Measurements from ENCODE around the gene TBC1D8B. TPM values are rescaled to one million over a fixed set of nuclear protein-coding genes. Genes with fewer than 3 reads are reported as not detected.
"Not testable (repeated sequence)": the region's sequence is repeated elsewhere in the genome, so short reads cannot be mapped to it uniquely, and the experiment has no call there.

The TBC1D8B gene
- total RNA-seq, 1 donor from 2014 or later = 8.4 TPM

DNA sequence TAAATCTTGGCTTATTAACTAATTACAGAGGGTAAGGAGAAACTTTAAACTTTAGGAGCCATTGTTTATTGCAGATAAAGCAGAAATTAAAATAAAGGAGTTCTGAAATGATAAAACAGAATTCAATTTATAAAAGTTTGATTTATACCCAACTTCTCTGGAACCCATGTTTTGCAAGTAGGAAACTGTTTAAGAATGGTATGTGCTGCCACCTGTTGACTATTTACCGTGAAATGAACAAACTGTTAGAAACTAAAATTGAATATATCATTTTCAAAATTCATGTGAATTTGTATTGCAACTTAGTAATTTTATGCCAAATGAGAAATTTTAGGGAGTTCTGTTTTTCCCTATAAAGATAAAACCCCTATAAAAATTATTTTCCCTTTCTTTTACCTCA is 11.0 kb upstream of the TBC1D8B start:
- ATAC-seq (no peak), DNase-seq (no peak)
- Histone ChIP-seq H3K36me3 (no peaks in the 10 kb centered on the region), H3K9me3 (no peaks in the 10 kb centered on the region), H3K27me3 (no peaks in the 10 kb centered on the region), H3K4me3 (no peak overlapping the region), H3K27ac (no peak overlapping the region), H3K4me1 (no peaks in the 10 kb centered on the region)
- TF ChIP-seq, protein P1, sequence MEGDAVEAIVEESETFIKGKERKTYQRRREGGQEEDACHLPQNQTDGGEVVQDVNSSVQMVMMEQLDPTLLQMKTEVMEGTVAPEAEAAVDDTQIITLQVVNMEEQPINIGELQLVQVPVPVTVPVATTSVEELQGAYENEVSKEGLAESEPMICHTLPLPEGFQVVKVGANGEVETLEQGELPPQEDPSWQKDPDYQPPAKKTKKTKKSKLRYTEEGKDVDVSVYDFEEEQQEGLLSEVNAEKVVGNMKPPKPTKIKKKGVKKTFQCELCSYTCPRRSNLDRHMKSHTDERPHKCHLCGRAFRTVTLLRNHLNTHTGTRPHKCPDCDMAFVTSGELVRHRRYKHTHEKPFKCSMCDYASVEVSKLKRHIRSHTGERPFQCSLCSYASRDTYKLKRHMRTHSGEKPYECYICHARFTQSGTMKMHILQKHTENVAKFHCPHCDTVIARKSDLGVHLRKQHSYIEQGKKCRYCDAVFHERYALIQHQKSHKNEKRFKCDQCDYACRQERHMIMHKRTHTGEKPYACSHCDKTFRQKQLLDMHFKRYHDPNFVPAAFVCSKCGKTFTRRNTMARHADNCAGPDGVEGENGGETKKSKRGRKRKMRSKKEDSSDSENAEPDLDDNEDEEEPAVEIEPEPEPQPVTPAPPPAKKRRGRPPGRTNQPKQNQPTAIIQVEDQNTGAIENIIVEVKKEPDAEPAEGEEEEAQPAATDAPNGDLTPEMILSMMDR (IDR thresholded peaks at IDR 0.05) = peak; percentile 36
- intact Hi-C loops (cut with DNase I) = no loop called here

DNA sequence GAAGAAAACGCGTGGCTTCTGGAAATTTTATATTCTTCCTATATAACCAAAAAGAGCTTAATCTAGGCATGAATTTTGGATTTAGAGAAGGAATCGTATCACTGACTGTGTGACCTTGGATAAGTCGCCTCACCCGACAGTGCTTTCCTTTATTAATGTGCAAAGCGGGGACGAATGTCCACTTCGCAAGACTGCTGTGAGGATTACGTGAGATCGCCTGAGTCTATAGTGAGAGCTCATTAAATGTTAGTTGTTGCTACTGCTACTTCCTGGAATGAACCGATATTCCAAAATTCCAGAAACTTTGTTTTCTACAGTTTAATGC is 448 bp upstream of the TBC1D8B start:
- Histone ChIP-seq H3K4me1 (no peaks in the 10 kb centered on the region), H3K27me3 (no peaks in the 10 kb centered on the region), H3K27ac (peak overlapping the region; percentile 36), H3K9me3 (no peaks in the 10 kb centered on the region), H3K4me3 (peak overlapping the region; percentile 62), H3K36me3 (no peaks in the 10 kb centered on the region)
- peak; percentile 12 for ATAC-seq
- intact Hi-C loops (cut with DNase I) = no loop called here
- DNase-seq = no peak
- TF ChIP-seq, protein P1 (IDR thresholded peaks at IDR 0.05) = no peak

GRCh38 chrX:106811131-106811910 is 8.8 kb downstream of the TBC1D8B start:
- Histone ChIP-seq H3K27ac (no peak overlapping the region), H3K9me3 (no peaks in the 10 kb centered on the region), H3K36me3 (no peaks in the 10 kb centered on the region), H3K4me3 (no peak overlapping the region), H3K4me1 (no peaks in the 10 kb centered on the region), H3K27me3 (no peaks in the 10 kb centered on the region)
- TF ChIP-seq, protein P1 (IDR thresholded peaks at IDR 0.05) = no peak
- intact Hi-C loops (cut with DNase I) = no loop called here
- no peak for DNase-seq
- no peak for ATAC-seq

DNA sequence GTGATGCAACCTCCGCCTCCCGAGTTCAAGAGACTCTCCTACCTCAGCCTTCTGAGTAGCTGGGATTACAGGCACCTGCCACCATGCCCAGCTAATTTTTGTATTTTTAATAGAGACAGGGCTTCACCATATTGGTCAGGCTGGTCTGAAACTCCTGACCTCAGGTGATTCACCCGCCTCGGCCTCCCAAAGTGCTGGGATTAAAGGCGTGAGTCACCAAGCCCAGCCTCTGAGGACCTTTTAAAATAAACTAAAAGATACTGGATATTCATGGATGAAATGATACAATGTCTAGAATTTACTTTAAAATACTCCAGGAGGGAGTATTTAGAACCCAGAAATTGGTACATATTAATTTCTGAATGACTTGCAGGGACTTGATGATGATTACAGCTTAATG is 10.5 kb downstream of the TBC1D8B start:
- H3K4me3 ChIP-seq; DNase-seq; H3K4me1 ChIP-seq; H3K27ac ChIP-seq; H3K9me3 ChIP-seq; H3K27me3 ChIP-seq; intact Hi-C loops (cut with DNase I); ATAC-seq; H3K36me3 ChIP-seq: not testable (repeated sequence)

GRCh38 chrX:106814093-106814492 is 11.6 kb downstream of the TBC1D8B start:
- H3K9me3 ChIP-seq; H3K36me3 ChIP-seq; DNase-seq; intact Hi-C loops (cut with DNase I); H3K27me3 ChIP-seq; H3K4me1 ChIP-seq; H3K27ac ChIP-seq; ATAC-seq; H3K4me3 ChIP-seq: not testable (repeated sequence)

GRCh38 chrX:106862972-106863688 is 60.7 kb downstream of the TBC1D8B start:
- intact Hi-C loops (cut with DNase I) = no loop called here
- H3K4me3 ChIP-seq = no peak overlapping the region
- H3K27me3 ChIP-seq = no peaks in the 10 kb centered on the region
- H3K4me1 ChIP-seq = no peaks in the 10 kb centered on the region
- TF ChIP-seq, protein P1 (IDR thresholded peaks at IDR 0.05) = peak; percentile 13
- no peak for ATAC-seq
- H3K36me3 ChIP-seq = no peaks in the 10 kb centered on the region
- DNase-seq = no peak
- no peaks in the 10 kb centered on the region for H3K9me3 ChIP-seq
- no peak overlapping the region for H3K27ac ChIP-seq

All from upper lobe of right lung (tissue), 1 donor.